Activated CD4-positive, alpha-beta T cell treated with anti-CD3 and anti-CD28 coated beads, Interleukin-2, amount 50 U/mL, for 4 hours (primary cell): ENCODE results near the gene CORO1A.
A peak's percentile ranks its signal among the peaks of the same experiment; 100 is the strongest.
"Not testable (repeated sequence)": the region's sequence is repeated elsewhere in the genome, so short reads cannot be mapped to it uniquely, and the experiment has no call there.

Experiments
- DNase-seq, 2 experiments: peaks; one replicate each; pipeline ENCODE4 v3.0.0-alpha.2; 2020

Gene CORO1A

DNA sequence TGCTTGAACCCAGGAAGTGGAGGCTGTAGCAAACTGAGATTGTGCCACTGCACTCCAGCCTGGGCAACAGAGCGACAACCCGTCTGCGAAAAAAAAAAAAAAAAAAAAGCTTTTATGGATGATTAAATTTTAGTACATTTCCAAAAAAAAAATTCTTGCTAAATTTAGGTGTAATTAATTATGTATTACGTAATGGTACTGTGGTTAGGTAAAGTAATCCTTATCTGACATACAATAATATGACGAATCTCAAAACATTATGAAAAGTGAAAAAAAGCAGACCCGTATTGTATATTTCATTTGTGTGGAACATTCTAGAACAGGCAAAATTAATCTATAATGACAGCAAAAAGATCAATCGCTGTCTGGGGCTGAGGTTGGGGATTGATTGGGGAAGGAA is 10.3 kb upstream of the CORO1A start:
- DNase-seq, result no peak

DNA sequence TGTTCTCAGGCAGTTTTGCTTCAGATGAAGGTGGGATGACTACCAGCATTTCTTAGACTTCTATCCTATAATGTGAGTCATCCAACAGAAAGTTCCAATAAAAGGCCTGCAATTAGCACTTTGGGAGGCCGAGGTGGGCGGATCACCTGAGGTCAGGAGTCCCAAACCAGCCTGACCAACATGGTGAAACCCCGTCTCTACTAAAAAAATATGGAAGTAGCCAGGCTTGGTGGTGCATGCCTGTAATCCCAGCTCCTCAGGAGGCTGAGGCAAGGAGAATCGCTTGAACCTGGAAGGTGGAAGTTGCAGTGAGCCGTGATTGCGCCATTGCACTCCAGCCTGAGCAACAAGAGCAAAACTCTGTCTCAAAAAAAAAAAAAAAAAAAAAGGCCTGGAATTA is 6.5 kb upstream of the CORO1A start:
- not testable (repeated sequence) for DNase-seq

DNA sequence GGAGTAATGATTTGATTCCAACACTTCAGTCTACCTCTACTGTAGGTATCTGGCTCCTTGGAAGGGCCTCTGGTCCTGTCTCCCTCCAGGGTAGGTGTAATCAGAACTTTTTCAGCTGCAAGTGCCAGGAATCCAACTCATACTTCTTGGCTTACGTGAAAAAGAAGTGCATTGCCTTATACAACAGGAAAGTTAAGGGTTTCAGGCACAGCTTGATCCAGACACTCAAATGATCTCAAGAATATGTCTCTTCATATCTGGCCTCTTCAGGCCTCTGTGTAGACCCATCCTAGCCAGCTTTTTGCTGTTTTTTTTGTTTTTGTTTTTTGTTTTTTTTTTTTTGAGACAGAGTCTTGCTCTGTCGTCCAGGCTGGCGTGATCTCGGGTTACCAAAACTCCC is 4.2 kb upstream of the CORO1A start:
- DNase-seq, result no peak

DNA sequence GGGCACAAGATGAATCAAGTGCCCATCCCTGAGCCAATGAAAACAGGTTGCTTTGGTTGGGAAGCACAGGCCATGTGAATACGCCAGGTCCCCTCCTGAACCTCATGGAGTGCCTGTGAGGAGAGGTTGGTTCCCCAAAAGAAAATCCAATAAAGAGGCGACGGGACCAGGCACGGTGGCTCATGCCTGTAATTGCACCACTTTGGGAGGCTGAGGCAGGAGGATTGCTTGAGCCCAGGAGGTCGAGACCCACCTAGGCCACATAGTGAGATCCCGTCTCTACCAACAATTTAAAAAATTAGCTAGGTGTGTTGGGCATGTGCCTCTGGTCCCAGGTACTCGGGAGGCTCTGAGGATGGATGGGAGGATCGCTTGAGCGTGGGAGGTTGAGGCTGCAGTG is 3.5 kb upstream of the CORO1A start:
- DNase-seq, result no peak

DNA sequence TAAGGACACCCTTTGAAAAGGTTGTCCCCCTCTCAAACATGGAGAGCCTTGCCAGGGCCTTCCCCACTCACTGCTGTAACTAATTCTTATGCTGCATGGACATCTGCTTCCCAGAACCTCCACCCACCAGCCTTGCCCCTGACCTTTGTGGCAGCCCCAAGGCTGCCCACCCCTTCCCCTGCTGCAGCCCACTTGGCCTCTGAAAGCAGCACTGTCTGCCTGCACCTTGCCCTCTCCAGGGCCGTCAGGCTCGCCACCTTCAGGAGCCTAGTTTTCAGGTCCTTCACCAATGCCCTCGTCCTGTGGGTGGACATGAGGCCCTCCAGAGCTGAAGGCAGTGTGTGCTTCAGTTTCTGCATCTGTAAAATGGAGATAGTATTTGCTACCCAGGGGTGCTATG is 2.7 kb upstream of the CORO1A start:
- no peak for DNase-seq

DNA sequence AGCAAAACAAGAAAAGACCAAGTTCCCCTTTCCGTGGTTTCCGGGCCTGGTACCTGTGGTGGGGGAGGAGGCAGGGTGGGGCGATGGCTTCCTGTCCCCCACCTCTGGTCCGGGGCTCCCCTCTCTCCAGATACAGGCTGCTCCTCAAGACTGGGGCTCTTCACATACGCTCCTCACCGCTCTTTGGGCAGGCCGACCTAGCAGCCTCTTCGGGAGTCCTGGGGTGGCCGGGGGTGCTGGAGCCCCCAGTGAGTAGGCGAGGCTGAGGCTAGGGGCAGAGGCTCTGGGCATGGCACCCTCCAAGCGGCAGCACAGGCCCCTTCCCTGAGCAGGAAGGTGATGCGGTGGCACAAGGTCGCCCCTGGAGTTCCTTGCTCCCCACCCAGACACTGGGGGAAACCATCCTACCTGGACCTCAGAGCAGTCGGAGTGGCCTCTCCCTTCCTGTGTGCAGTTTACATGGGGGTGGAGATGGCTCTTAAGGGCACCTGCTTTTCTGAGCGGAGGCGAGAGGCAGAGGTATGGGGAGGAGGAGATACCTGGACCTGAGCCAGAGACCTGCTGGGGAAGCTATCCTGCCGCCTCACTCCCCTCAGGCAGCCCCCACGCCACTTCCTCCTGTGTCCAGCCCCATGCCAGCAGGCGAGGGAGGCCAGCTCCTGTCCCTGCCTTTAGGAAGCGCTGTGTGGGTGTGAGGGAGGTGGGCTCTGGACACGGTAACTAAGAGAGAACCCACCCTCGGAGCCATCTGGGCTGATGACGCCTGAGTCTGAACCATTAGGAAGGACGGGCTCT is 891 bp downstream of the CORO1A start:
- DNase-seq, result peak; percentile 43 to 49

DNA sequence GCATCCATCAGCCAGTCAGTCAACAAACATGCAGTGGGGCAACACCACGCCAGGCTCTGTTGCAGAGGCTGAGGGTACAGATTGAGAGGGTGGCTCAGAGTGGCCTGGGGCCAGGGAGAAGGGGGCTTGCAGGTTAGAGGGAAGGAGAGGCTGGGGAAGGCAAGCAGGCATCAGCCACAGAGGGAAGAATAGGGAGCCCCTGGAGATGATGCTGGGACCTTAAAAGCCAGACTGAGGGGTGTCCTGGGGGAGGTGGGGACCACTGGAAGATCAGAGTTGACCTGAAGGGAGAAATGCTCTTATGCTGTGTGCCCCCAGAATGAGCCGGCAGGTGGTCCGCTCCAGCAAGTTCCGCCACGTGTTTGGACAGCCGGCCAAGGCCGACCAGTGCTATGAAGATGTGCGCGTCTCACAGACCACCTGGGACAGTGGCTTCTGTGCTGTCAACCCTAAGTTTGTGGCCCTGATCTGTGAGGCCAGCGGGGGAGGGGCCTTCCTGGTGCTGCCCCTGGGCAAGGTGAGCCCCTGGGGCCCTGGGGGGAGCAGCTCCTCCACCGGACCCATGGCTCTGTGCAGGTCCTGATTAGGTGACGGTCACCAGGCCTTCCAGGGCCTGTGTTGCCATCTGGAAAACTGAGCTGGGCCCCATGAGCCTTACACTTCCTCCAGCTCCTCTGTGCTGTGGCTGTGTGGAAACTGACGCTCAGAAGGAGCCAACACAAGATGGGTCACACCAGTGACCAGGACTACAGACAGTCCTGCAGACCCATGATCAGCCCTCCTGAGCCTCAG is 1.7 kb downstream of the CORO1A start:
- peak in 1 of 2 experiments; percentile 11 for DNase-seq

DNA sequence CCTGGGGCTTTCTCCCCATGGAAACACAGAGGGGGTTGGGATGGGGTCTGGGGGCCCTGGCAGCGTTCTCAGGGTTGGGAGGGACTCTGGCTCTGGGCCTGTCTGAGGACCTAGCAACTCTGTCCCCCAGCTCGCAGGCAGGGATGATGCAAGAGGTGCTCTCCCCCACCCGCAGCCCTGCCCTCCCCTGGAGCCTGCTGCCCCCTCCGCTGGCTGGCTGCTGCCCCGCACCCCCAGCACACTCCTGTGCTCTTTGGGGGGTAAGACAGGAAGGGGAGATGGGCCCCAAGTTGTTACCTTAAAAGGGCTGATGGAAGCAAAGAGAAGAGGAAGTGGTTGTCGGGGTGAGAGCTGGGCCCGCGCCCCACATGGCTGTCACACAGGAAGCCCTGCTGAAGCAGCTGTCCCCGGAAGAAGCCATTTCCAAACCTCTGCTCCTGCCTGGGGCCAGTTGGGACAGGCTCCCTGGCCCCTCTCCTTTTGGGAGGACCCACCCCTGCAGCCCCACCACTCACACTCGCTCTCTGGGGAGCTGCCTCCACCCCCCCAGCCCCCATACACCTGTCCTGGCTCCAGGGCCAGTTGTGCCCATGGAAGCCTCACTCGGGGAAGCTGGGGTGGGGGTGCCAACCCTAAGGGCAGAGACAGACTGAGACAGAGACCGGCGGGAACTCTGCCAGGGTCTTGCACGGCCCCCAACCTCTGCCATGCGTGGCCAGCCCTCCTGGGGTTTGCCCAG is 2.5 kb downstream of the CORO1A start:
- DNase-seq, result peak; percentile 64 to 69

DNA sequence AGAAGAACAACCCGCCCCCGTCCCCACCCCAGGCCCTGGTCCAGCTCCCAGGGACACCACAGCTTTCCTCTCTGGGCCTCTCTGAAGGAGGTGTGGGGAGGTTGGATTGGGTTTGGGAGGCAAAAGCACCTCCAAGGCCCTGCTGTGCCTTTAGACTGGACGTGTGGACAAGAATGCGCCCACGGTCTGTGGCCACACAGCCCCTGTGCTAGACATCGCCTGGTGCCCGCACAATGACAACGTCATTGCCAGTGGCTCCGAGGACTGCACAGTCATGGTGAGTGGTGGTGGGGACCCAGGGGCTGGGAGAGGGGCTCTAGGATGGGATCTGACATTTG is 3.0 kb downstream of the CORO1A start:
- no peak for DNase-seq

DNA sequence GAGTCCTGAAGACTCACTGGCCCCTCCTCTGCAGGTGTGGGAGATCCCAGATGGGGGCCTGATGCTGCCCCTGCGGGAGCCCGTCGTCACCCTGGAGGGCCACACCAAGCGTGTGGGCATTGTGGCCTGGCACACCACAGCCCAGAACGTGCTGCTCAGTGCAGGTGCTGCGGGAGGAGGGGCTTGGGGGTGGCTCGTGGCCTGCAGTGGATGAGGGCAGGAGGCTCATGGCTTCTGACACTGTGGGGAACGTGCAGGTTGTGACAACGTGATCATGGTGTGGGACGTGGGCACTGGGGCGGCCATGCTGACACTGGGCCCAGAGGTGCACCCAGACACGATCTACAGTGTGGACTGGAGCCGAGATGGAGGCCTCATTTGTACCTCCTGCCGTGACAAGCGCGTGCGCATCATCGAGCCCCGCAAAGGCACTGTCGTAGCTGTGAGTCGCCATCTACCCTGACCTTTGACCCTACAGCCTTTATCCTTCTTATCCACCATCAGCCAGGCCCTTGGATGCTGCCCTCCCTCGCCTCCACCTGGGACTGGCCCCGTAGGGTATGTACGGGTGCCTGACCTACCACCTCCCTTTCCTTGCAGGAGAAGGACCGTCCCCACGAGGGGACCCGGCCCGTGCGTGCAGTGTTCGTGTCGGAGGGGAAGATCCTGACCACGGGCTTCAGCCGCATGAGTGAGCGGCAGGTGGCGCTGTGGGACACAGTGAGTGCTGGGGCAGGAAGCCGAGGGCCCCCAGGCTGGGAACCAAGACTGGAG is 3.6 kb downstream of the CORO1A start:
- peak; percentile 88 for DNase-seq

DNA sequence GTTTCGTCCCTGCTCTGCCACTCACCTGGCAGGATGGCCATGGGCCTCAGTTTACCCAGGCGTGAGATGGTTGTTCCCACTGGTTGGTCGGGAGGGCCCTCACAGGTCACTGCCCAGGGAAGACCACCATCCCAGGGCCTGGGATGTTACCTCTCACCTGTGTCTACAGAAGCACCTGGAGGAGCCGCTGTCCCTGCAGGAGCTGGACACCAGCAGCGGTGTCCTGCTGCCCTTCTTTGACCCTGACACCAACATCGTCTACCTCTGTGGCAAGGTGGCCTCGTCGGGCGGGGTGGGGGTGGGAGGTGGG is 4.1 kb downstream of the CORO1A start:
- DNase-seq, result no peak

DNA sequence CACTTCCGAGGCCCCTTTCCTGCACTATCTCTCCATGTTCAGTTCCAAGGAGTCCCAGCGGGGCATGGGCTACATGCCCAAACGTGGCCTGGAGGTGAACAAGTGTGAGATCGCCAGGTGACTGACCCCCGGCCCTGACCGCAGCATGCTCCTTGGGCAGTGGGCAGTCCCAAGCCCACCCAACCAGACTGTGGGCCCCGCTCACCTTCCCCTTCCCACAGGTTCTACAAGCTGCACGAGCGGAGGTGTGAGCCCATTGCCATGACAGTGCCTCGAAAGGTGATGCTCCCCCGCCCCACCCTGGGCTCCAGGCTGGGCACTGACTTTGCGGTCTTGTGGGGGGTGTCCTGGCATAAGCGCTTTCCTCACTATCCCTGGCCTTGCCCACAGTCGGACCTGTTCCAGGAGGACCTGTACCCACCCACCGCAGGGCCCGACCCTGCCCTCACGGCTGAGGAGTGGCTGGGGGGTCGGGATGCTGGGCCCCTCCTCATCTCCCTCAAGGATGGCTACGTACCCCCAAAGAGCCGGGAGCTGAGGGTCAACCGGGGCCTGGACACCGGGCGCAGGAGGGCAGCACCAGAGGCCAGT is 4.7 kb downstream of the CORO1A start:
- DNase-seq, result no peak

DNA sequence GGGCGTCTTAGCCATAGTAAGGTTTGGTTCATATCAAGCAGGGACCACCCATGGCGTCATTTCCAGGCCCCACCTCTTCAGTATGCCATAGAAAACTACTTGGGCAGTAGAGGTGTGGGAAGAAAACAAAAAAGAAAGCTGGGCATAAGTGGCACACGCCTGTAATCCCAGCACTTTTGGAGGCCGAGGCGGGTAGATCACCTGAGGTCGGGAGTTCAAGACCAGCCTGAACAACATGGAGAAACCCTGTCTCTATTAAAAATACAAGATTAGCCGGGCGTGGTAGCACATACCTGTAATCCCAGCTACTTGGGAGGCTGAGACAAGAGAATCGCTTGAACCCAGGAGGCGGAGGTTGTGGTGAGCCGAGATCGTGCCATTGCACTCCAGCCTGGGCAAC is 7.8 kb downstream of the CORO1A start:
- not testable (repeated sequence) for DNase-seq

DNA sequence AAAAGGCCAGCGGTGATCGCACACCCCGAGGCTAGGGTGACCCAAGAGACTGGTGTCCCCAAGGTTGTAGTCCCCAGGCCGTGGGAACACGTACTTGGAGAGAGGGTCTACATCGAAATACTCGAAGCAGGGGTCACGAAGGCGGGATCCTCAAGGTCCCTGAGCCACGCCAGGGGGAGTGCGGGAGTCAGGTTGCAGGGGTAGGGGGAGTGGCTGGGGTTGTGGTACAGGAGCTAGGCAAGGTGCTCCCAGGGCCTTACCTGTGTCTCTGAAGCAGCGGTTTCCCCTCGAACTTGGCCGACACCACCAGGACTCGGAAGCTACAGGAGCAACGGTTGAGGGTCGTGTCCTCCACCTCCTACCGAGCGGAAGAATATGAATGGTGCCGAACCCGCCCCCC is 9.7 kb downstream of the CORO1A start:
- DNase-seq, result not testable (repeated sequence)

DNA sequence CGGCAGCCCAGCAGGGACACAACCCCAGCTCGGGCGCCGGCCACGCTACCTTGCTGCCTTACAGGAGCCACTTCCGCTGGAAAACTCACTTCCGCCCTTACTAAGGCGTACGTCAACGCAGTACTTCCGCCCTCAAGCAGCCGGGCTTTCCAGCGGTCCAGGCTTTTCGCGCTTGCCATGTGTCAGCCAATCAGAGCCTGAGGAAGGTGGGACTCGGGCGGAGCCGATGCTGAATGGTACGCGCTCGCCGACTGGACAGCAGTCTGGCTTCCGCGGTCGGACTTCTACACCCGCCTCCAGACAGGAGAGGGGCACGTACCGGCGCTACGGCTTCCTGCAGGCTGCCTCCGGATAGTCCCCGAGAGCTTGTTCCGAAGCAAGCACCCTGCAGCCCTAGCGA is 10.2 kb downstream of the CORO1A start, which contains the start of the genes BOLA2B and SLX1A:
Gene BOLA2B, minus strand, starts transcription at position 52 of the 400 bp plus-strand sequence. CDS start 71 bp downstream, outside the sequence.
Gene SLX1A, plus strand, starts transcription at position 261 of the 400 bp plus-strand sequence. CDS start 210 bp downstream, outside the sequence.
- not testable (repeated sequence) for DNase-seq

DNA sequence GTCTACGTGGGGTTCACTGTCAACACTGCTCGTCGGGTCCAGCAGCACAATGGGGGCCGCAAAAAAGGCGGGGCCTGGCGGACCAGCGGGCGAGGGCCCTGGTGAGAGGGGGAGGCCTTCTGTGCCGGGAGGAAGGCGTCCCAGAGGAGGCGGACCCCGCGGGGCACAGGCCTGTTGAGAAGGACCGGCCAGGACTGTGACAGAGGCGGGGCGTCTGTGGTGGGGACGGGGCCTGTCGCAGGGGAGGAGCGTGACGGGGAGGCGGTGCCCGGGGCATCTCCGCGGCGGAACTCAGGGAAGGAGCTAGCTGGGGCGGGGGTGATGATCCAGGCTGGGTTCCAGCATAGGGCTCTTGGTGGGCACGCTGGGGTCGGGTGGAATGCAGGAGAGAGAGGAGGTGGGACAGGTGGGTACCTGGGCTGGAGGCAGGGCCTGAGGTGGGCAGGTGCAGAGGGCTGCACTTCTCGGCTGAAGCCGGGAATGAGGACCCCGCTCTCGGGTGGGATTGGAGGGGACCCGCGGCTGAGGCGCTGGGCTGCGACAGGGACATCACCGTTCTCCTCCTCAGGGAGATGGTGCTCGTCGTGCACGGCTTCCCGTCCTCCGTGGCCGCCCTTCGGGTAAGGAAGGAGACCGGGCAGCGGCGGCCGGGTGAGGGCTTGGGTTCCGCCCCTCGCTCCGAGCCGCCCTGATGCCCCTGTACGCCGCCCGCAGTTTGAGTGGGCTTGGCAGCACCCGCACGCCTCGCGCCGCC is 10.9 kb downstream of the CORO1A start:
- DNase-seq, result not testable (repeated sequence)

DNA sequence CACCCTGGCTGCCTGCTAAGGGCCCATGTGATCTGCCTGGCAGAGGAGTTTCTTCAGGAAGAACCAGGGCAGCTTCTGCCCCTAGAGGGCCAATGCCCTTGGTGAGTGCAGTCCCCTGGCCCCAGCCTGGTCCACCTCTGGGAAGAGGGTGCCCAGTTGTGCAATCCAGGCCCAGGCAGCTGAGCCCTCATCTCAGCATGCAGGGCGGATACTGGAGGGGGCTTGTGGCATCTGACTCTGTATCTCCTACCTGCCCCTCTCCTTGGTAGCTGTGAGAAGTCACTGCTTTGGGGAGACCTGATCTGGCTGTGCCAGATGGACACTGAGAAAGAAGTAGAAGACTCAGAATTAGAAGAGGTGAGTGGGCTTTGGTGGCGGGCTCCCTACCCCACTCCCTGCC is 13.6 kb downstream of the CORO1A start:
- DNase-seq, result not testable (repeated sequence)

DNA sequence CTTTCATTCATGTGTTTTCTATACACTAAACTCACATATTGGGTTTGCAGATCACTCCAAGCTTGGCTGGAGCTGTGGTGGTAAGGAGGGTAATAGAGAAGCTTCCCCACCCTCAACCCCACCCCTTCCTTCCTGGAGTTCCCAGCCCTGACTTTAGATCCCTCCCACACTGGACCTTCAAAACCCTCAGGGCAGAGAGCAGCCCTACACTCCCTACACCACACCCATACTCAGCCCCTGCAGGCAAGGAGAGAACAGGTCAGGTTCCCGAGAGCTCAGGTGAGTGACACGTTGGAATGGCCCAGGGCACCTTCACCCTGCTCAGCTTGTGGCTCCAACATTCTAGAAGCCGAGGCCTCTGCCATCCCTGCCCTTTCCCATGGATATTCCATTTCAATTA is 15.6 kb downstream of the CORO1A start, which contains the start of gene SULT1A3:
Gene SULT1A3, plus strand, starts transcription at position 207 of the 400 bp plus-strand sequence. CDS start 1,474 bp downstream, outside the sequence.
- not testable (repeated sequence) for DNase-seq

DNA sequence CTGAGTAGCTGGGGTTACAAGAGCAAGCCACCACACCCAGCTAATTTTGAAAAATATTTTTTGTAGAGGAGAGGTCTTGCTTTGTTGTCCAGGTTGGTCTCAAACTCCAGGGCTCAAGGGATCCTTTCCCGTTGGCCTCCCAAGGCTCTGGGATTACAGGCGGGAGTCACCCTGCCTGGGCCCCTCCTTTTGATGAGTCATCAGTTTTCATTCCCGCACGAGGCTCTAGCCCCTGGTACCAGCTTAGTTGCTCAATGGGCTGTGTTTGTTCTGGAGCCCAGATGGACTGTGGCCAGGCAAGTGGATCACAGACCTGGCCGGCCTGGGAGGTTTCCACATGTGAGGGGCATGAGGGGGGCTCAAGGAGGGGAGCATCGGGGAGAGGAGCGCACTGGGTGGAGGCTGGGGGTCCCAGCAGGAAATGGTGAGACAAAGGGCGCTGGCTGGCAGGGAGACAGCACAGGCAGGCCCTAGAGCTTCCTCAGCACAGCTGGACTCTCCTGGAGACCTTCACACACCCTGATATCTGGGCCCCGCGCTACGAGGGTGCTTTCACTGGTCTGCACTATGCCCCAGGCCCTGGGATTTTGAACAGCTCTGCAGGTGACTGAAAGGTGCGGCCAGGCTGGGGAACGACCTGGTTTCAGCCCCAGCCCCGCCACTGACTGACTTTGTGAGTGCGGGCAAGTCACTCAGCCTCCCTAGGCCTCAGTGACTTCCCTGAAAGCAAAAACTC is 16.4 kb downstream of the CORO1A start:
- DNase-seq, result not testable (repeated sequence)

DNA sequence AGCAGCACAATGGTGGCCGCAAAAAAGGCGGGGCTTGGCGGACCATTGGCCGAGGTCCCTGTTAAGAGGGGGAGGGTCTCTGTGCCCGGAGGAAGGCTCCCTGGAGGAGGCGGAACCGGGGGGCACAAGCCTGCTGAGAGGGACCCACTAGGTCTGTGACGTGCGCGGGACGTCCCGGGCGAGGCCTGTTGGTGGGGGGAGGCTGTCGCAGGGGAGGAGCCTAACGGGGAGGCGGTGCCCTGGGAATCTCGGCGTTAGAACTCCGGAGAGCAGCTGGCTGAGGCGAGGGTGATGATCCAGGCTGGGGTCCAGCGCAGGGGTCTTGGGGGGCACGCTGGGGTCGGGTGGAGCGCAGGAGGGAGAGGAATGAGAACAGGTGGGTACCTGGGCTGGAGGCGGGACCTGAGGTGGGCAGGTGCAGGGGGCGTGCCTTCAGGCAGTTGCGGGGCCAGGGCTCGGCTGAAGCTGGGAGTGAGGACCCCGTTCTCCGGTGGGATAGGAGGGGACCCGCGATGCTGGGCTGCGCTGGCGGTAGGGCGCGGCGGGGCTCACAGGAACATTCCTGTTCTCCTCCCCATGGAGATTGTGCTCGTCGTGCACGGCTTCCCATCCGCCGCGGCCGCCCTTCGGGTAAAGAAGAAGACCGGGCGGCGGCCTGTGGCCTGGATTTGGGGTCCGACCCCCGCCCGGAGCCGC is 22.3 kb downstream of the CORO1A start:
- DNase-seq, result peak in 1 of 2 experiments; percentile 0
